HG03342 (cell line): ENCODE measurements around the gene PLEKHG5.
A peak's percentile ranks its signal among the peaks of the same experiment; 100 is the strongest.
"Not testable (repeated sequence)": the region's sequence is repeated elsewhere in the genome, so short reads cannot be mapped to it uniquely, and the experiment has no call there.

Experiments
- ATAC-seq: cut with Tn5 transposase; IDR thresholded peaks from one replicate; pipeline ENCODE4 v1.9.1; 2021; ENCODE audit warnings: mild to moderate bottlenecking, moderate library complexity; ENCODE audit not compliant: unreplicated experiment

Gene PLEKHG5

GRCh38 chr1:6496890-6497214 lies 5.4 kb upstream of the PLEKHG5 start:
- no peak for ATAC-seq

GRCh38 chr1:6496365-6496721 lies 4.9 kb upstream of the PLEKHG5 start:
- no peak for ATAC-seq

GRCh38 chr1:6495540-6496364 lies 4.3 kb upstream of the PLEKHG5 start:
- no peak for ATAC-seq

- ATAC-seq: no peak
Measured at GRCh38 chr1:6495041-6495441, 3.6 kb upstream of the PLEKHG5 start.

- ATAC-seq: no peak
Measured at GRCh38 chr1:6494627-6495026, 3.2 kb upstream of the PLEKHG5 start.

GRCh38 chr1:6493834-6494223 lies 2.4 kb upstream of the PLEKHG5 start:
- ATAC-seq: not testable (repeated sequence)

- ATAC-seq: no peak
Measured at GRCh38 chr1:6491966-6492365, 499 bp upstream of the PLEKHG5 start.

GRCh38 chr1:6491081-6491449 lies 402 bp downstream of the PLEKHG5 start:
- no peak for ATAC-seq

GRCh38 chr1:6490181-6491080 lies 1.0 kb downstream of the PLEKHG5 start:
- ATAC-seq: peak; percentile 36

GRCh38 chr1:6489799-6490180 lies 1.7 kb downstream of the PLEKHG5 start:
- peak; percentile 52 for ATAC-seq

GRCh38 chr1:6489383-6489765 lies 2.1 kb downstream of the PLEKHG5 start:
- no peak for ATAC-seq

- ATAC-seq: no peak
Measured at GRCh38 chr1:6488602-6489382, 2.7 kb downstream of the PLEKHG5 start.

GRCh38 chr1:6487804-6488484 lies 3.5 kb downstream of the PLEKHG5 start:
- no peak for ATAC-seq

- peak; percentile 53 for ATAC-seq
Measured at GRCh38 chr1:6486433-6487011, 4.9 kb downstream of the PLEKHG5 start.

GRCh38 chr1:6485168-6486101 lies 6.0 kb downstream of the PLEKHG5 start:
- no peak for ATAC-seq

- ATAC-seq: no peak
Measured at GRCh38 chr1:6484826-6485167, 6.7 kb downstream of the PLEKHG5 start.

GRCh38 chr1:6483761-6484117 lies 7.7 kb downstream of the PLEKHG5 start:
- no peak for ATAC-seq

- no peak for ATAC-seq
Measured at GRCh38 chr1:6483017-6483760, 8.3 kb downstream of the PLEKHG5 start.

- ATAC-seq: no peak
Measured at GRCh38 chr1:6481820-6482219, 9.6 kb downstream of the PLEKHG5 start.
